Stimulated activated CD4-positive, alpha-beta T cell treated with anti-CD3 and anti-CD28 coated beads, Interleukin-1b, Interleukin-23, amount 100 ng/mL, for 4 hours (primary cell): ENCODE results near the gene C6orf136.
A peak's percentile ranks its signal among the peaks of the same experiment; 100 is the strongest.

Experiments
- DNase-seq, 2 donors: peaks; one replicate each; pipeline ENCODE4 v3.0.0-alpha.2; 2020; ENCODE audit warnings: low read depth in 2 of 2

C6orf136 gene

GRCh38 chr6:30615219-30615957 is 31.5 kb upstream of the C6orf136 start:
- no peak for DNase-seq

DNA sequence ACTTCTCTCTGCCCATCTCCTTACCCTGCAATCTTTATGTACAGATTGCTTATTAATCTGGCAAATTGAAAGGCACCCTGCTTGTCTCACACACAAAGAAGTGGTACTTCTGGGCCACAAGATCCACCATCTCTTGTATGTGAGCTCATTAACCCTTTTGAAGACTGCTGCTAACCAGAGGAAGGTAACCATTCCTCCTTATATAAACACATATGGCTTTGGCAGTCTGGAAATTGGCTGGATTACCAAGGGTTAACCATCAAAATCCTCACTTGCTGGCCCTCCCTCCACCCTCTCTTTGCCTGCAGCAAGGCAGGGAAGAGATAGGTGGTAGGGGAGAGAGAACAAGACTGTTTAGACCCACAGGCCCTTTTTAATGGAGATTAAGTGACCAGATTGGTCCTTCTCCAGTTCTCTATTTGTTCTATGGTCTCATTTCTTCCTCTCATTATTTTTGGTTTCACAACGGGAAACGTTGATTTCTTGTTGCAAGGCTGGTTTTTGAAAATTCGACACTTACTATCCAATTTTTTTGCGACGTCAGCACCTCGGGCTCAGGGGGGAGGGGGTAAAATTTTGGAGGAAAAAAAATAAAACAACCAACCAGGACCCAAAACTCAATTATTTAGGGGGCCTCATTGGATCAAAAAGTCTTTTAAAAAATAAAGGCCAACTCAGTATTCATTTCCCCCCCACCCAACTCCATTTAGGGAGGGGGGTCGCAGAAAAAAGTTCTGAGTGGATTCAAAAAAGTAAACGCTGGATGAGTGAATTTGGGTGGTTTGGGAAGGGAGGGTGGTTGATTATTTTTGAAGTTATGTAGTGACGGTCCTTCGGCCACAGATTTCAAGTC is 30.7 kb upstream of the C6orf136 start:
- no peak for DNase-seq

DNA sequence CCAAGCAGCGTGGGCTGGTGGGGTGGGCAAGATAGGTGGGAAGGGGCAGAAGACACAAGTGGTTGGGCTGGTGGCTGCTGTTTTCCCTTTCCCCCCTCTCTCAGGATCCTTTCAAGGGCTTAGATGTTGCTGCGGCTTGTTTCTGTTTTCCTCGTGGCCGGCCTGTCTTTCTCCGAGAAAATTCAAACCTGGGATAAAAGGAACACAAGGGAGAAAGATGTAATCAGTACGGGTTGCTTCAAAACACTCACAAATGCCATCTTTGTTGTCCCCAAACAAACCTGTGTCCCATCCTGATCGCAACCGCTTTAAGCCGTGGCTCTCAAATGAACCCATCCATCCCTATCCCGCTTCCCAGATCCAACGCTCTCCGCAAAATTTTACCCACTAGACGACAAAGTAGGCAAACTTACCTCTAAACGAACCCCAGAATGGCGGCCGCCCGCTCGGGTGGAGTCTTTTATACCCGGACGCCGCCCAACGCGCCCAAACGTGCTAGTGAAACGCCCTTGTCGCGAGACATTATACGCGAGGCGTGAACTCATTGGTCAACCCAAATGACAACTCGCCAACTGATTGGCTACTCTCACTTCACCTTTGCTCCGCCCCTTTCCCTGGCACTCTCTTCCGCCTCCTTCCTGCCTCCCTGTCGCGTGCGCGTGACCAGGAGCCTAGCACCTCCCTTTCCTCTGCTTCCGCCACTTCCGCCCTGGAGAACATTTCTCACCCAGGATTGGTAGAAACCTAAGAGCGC is 29.9 kb upstream of the C6orf136 start, which contains the start of gene PPP1R10:
TSS of gene PPP1R10 (minus strand) at position 433 of the 754 bp plus-strand sequence. CDS start 7,299 bp downstream, outside the sequence.
- DNase-seq: peak; percentile 89 to 97

DNA sequence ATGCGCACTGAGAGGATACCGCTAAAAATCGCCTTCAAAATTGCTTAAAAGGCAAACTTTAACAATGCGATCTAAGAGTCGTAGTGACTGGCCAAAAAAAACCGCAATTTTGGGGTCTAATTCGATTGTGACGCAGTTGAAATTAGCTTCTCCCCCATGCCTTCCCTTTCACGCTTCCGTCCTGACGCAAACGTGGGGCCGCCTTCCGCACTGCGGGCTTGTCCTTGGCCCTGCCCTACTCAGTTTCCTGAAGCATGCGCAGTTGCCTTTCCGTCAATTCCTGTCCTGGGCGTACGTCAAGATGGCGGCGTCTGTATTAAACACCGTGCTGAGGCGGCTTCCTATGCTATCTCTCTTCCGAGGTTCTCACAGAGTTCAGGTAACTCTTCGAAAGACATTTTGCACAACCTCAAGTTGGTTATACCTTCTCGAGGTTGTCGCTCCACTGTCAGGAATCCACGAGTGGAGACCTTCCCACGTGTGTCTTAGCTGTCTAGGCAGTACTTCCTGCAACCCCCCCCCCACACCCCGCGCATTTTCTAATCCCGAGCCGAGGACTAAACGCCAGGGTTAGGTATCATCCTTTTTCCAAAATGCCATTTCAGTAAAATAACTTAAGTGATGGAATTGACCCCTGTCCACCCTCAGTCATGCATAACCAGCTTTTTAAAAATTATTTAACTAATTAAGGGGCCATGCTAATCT is 29.2 kb upstream of the C6orf136 start, which contains the start of gene MRPS18B:
TSS of gene MRPS18B (plus strand) at position 276 of the 705 bp plus-strand sequence. CDS start at position 302, 26 bp downstream.
- peak; percentile 87 to 97 for DNase-seq

GRCh38 chr6:30618270-30618797 is 28.6 kb upstream of the C6orf136 start:
- DNase-seq: no peak

DNA sequence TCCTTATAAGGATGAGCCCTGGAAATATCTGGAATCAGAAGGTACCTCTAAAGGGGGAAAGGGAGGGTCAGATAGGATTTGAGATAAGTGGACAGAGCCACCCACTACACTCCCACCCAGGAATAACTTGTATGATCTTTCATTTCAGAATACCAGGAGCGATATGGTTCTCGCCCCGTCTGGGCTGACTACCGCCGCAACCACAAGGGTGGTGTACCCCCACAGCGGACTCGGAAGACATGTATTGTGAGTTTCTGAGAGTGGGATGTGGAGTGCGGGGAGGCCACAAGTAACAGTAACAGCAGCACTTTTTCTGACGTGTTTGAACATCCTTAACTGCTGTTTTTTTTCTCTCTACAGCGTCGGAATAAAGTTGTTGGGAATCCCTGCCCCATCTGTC is 27.4 kb upstream of the C6orf136 start:
- no peak for DNase-seq

DNA sequence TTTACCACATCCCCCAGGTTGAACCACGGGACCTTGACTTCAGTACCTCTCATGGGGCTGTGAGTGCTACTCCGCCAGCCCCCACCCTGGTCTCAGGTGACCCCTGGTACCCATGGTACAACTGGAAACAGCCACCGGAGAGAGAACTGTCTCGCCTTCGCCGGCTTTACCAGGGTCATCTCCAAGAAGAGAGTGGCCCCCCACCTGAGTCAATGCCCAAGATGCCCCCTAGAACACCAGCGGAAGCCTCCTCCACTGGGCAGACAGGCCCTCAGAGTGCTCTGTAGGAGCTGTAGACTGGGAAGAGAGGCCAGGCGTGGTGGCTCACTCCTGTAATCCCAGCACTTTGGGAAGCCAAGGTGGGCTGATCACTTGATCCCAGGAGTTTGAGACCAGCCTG is 21.4 kb upstream of the C6orf136 start:
- no peak for DNase-seq

- DNase-seq: peak; percentile 82 to 83
Measured at GRCh38 chr6:30626484-30627366, 20.2 kb upstream of the C6orf136 start, which contains the start of gene ATAT1. TSS of gene ATAT1 (plus strand) at chr6:30626874.

DNA sequence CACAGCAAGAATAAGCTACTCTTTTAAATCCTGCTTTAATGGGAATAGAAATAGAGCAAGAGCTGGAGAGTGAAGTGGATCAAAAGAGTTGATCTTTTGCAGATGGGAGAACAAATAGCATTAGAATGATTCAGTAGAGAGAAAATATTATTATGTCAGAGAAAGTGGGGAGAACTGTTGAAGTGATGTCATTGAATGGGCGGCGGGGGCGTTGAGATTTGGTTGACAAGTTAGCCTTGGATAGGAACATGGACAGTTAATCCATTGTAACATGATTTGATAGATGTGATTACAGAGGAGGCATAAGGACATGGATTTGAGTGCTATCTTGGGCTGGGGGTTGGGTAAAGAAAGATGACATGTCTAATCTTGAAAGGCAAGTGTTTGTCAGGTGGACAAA is 11.1 kb upstream of the C6orf136 start:
- DNase-seq: no peak

GRCh38 chr6:30640481-30640880 is 6.5 kb upstream of the C6orf136 start:
- no peak for DNase-seq

DNA sequence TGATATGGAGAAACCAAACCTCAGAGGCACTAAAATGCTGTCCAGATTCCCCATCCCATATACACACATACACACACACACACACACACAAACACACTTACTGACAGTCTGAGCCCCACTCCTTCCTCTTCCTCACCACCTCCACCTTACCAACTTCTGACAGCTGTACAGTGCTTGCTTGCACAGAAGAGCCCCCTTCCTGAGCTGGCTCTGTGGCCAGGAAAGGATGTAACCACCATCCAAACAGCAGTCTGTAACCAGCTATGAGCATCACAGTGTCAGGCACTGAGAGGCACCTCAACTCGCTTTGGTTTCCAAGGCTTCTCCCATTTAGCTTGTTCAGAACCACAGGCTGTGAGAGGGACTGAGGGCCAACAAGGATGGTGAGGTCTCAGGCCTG is 5.9 kb upstream of the C6orf136 start:
- DNase-seq: no peak

- DNase-seq: no peak
Measured at GRCh38 chr6:30643656-30644055, 3.3 kb upstream of the C6orf136 start.

DNA sequence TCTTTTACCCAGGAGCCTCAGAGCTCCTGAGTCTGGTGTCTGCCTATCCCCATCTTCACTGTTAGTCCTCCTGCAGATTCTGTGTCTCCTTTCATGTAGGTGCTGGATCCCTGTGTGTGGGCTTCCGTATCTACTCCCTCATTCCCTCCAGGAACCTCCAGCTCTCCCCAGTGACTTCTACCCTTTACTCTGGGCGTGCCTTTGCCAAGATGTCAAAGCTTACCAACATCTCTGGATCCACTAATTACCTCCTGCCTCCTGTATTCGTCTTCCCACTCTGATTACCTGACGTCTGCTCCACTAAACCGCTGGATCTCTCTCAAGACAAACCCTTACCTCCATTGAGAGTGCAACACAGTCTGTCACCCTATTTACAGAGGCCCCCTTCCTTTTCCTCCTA is 2.2 kb upstream of the C6orf136 start:
- no peak for DNase-seq

- DNase-seq: no peak
Measured at GRCh38 chr6:30645989-30646388, 944 bp upstream of the C6orf136 start.

GRCh38 chr6:30647242-30648116 is 546 bp downstream of the C6orf136 start:
- peak; percentile 66 to 76 for DNase-seq

DNA sequence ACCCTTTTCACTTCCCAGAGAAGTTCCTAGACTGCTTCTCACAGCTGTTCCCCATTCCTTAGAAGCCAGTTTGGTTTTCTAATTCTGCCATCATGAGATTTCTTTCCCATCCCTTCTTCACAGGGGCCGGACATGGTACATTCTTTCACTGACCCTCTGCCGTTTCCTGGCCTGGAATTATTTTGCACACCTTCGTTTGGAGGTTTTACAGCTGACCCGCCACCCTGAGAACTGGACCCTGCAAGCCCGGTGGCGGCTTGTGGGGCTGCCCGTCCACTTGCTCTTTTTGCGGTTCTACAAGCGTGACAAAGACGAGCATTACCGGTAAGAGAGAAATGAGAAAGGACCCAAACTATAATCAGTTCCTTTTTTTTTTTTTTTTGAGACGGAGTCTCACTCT is 4.2 kb downstream of the C6orf136 start:
- no peak for DNase-seq

DNA sequence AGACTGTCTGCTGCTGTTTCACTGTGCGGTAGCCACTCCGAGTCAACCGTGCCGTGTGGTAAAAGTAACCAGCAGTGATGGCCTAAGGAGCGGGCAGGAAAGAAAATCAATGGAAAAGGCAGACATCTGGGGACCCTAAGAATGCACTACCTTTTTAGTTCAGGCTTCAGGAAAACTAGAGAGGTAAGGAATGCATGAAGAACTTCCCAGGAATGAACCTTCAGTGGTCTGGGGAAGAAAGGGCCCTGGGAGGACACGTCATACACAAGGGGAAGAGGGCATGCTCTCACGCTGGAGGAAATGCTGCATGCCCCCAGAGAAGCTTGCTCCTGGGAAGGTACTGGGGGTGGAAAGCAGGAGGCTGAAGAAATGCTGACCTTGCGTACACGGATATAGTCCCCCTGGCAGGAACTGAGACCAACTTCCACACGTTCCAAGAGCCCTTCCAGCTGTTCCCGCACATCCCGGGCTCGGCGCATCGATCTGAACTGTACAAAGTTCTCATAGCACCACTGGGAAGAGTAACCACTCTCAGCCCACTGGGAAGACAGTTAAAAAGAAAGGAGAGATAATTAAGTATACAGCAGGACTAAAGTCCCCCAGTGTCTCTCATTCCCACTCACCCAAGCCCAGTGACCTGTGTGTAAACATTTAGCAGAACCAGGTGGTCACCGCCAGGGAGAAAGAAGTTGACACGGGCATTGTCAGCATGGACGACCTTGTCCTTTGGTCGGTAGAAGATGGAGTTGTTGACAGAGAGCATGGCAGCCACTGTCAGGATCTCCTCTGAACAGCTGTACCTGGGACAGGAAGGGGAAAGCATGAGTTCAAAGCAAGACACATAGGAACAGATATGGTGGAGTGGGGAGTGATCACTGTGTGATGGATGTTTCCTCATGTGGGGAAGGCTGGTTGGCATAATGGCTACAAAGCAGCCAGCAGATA is 8.1 kb downstream of the C6orf136 start:
- no peak for DNase-seq

- DNase-seq: no peak
Measured at GRCh38 chr6:30655743-30656094, 8.8 kb downstream of the C6orf136 start.
